GM23248 (cell line): ENCODE results near the gene ADAM10.

Experiments
- EZH2 ChIP-seq: fragments of 200-600 bp; sonication (generic); IDR thresholded peaks from 2 replicates; pipeline ENCODE4 v1.6.1; 2018; ENCODE audit warnings: antibody characterized with exemption, mild to moderate bottlenecking; ENCODE audit not compliant: insufficient read depth, poor library complexity, severe bottlenecking
- EZH2phosphoT487 ChIP-seq: fragments of 200-600 bp; sonication (generic); IDR thresholded peaks from 2 replicates; pipeline ENCODE4 v1.6.1; 2018; ENCODE audit warnings: antibody characterized with exemption, moderate library complexity, mild to moderate bottlenecking, low read depth; ENCODE audit not compliant: insufficient read depth

- TF ChIP-seq EZH2 (no peak), EZH2phosphoT487 (peak; percentile 88; the same call in 1 of the 2 replicates)
Measured at GRCh38 chr15:58608129-58608590, 141.3 kb downstream of the ADAM10 start.
